Stimulated activated naive CD4-positive, alpha-beta T cell treated with Interleukin-2 at 50 U/mL for 16 hours (primary cell): ENCODE data around the gene CD1E.
"Not testable (repeated sequence)": the region's sequence is repeated elsewhere in the genome, so short reads cannot be mapped to it uniquely, and the experiment has no call there.

Experiments used
- DNase-seq: peaks from one replicate; lab custom pipeline; 2025; lab: John Stamatoyannopoulos, UW

Gene CD1E

GRCh38 chr1:158362941-158363340 lies 9.2 kb downstream of the CD1E start:
- DNase-seq, result no peak

DNA sequence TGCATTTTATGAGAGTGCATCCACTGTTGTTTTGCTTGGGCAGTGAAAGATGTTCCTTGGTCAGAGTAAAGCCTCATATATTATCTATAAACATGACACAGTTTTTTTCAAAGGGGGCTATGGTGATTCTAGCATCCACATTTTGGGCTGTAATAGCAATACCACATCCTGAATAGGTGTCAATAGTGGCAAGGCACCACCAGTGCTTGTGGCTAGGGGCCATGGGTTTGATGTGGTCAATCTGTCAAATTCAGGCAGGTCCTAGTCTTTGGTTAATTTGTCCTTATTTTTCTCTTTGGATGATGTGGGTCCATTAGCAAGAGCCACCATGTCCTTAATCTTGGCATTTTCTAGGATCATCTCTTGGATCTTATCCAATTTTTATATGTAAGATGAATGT lies 13.1 kb downstream of the CD1E start:
- DNase-seq, result no peak

DNA sequence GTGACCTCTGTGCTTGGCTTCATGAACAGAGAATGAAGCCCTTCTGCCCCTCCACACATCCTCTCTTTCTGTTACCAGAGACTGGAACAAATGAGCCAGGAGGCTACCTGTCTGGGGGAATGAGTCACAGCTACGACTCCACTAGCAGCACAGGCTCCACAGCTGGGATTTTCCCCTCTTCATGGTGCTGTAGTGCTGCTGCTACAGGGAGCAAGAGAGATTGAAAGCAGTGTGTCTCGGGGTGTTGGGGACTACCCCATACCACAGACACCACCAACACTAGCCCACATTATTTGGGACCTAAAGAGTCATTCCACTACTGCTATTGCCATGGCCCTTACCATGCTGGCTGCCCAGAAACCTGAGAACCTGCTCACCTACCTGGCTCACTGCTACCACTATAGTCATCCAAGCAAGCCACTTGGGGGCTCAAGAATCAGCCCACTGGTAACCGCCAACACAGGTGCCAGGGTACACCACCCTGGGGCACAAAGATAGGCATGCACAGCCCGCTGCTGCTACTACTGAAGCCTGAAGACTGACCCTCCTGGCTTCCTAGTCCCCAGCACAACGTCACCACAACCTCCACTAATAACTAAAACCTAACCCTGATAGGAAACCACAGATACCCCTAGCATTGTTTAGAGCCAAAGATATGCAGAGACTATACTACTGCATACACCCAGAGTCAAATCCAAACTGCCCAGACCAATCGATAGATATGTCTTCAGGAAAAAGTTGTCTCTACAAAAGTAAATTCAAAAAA lies 17.7 kb downstream of the CD1E start:
- no peak for DNase-seq

DNA sequence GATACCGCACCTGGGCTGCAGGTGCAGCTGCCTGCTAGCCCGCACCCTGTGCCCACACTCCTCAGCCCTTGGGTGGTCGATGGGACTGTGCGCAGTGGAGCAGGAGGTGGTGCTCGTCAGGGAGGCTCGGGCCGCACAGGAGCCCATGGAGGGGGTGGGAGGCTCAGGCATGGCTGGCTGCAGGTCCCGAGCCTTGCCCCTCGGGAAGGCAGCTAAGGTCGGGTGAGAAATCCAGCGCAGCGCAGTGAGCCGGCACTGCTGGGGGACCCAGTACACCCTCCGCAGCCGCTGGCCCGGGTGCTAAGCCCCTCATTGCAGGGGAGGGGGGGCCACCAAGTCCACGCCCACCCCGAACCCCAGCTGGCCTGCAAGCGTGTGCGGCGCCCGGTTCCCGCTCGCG lies 20.4 kb downstream of the CD1E start:
- not testable (repeated sequence) for DNase-seq

DNA sequence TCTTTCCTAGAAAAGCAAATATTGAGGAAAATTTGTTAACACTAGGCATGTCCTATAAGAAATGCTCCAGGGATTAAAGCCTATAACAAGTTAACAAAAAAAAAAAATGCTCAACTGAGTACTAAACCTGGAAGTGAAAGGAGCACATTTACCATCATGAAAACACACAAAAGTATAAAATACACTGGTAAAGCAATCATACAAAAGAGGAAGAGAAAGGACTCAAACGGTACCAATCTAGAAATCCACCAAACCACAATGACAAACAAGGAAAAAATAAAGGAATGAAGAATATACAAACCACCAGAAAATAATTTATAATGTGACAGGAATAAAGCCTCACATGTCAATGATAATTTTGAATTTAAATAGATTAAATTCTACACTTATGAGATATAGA lies 21.2 kb downstream of the CD1E start:
- no peak for DNase-seq

DNA sequence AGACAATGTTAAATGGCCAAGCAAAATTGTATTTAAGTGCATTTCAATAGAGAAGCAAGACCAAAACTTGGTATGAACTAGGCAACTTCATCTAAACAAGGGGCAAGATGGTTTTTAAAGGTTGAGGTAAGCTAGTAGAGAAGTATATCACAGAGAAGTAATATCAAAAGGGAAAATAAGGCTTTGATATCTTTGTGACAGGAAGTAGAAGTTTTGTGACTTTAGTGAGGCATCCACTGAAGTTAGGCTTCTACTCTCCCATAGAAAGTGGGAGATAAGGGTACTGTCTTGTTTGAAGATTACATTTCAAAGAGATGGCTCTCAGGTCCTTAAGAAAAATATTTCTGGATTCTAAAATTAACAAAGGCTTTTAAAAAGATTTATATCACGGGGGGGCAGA lies 36.6 kb downstream of the CD1E start:
- DNase-seq, result no peak

- DNase-seq, result no peak
Observed at GRCh38 chr1:158391099-158391498, 37.4 kb downstream of the CD1E start.

DNA sequence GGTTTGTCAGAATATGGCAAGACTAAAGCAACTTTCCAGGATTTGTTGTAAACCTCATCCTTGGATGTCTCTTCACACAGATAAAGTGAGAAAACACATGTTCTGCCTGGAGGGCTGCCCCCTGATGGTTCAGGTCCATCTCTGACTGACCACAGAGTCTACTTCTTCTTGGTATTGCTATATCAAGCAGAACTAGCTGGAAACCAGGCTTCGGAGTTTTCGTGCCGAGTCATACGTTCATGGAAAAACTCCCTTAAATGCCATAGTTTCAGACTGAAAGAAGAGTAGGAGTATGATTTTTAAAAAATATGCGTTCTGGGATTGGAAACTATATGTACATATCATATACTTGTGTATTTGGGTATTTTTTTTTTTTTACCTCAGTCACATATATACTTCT lies 39.8 kb downstream of the CD1E start:
- DNase-seq, result no peak

DNA sequence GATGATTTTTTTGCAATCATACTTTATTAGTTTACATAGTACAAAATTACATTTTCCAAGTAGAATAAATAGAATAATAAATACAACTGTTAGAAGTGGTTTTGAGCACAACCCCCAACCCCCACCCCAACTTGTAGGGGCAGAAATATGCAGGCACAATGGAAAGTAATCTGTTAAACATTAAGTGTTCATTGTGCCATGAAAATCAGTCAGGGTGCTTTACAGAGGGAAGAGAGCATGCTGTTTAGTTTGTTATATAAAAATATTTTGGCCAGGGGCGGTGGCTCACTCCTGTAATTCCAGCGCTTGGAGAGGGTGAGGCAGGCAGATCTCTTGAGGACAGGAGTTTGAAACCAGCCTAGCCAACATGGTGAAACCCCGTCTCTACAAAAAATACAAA lies 43.0 kb downstream of the CD1E start:
- DNase-seq, result no peak

- DNase-seq, result no peak
Observed at GRCh38 chr1:158398818-158399514, 45.3 kb downstream of the CD1E start, which contains the start of gene OR10T2. TSS of gene OR10T2 (minus strand) at chr1:158399466. CDS start at chr1:158399466, 0 bp downstream.

GRCh38 chr1:158400871-158401270 lies 47.2 kb downstream of the CD1E start:
- no peak for DNase-seq

GRCh38 chr1:158407092-158407491 lies 53.4 kb downstream of the CD1E start:
- DNase-seq, result no peak
